ENCODE measurements around the gene TMEM154. TPM values are rescaled to one million over a fixed set of nuclear protein-coding genes. Genes with fewer than 3 reads are reported as not detected.

Gene TMEM154
- total and polyA plus RNA-seq, 10 of the 15 experiments (the other 5 are each of a cell fraction or from before 2014, with no cell fraction given), result 5.1 to 41.4 (median 18.2) TPM

DNA sequence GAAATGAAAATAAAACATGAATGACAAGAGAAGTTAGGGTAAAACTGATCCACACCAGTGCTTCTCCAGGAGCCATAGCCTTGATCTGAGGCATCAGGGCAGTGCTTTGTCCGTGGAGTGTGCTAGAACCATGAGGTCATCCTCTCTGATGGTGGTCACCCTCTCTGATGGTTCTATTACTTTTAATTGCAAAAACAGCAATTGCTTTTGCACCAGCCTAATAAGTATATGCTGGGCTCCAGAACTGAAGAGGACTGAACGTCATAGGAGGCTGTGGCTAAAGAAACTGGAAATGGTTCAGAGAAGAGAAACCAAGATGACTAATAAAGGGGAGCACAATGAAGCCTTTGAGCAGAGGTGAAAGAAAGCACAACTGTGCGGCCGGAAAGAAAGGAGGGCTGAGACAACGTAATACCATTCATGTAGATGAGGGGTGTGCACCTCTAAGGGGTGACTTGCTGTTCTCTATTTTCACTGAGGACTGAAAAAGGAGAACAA lies 17.0 kb upstream of the TMEM154 start:
- ChIA-PET RAD21 (ENCODE audit: unreplicated experiment) (interaction anchor here (3.8 kb wide), 1 partner anchor 20 kb away, joined by 45 read pairs; the partner anchor contains the start of gene TMEM154), POLR2A (no interaction called here), CTCF (interaction anchor here (1.3 to 3.9 kb wide), 3 partner anchors 10 to 54 kb away, joined by 3 to 35 read pairs (median 34); partner anchors contain the start of gene TMEM154), SMC1A (ENCODE audit: uncharacterized antibody, unreplicated experiment) (interaction anchor here (1.3 to 3.9 kb wide), 8 partner anchors 13 to 195 kb away, joined by 3 to 63 read pairs (median 26); partner anchors contain the start of gene TMEM154)
- H3K4me1 ChIP-seq (ENCODE audit: control insufficient read depth, insufficient read depth, low read length), result peaks cover 20% of the 10 kb centered on the region
- H2AFZ ChIP-seq (ENCODE audit: control insufficient read depth, low read depth, low read length), result no peak overlapping the region
- 4% methylated on average over 5 of the region's 5 CpGs for WGBS (ENCODE audit: insufficient coverage, insufficient replicate concordance, low lambda C conversion rate, missing lambda C conversion rate)
- no peaks in the 10 kb centered on the region for H3K27me3 ChIP-seq (replicated peaks in 1 of 2; ENCODE audit: control insufficient read depth in 2 of 2, insufficient read depth in 2 of 2, low read length in 1 of 2)
- ATAC-seq (peak; percentile 97), DNase-seq (ENCODE audit: low read depth, low spot score) (peak; percentile 98), FAIRE-seq (peak; percentile 93)
- no peaks in the 10 kb centered on the region for H3K36me3 ChIP-seq (ENCODE audit: control insufficient read depth in 2 of 2, insufficient read depth in 2 of 2, low read length in 1 of 2)
- BruUV-seq (replicated peaks), result no TSS peak
- H3K4me3 ChIP-seq, result peak overlapping the region; percentile 42; the same call in 1 of the 2 replicates
- H3K9ac ChIP-seq (ENCODE audit: control insufficient read depth, insufficient read depth, low read length), result no peak overlapping the region
- in situ Hi-C loops (cut with MboI) (no loop called here), intact Hi-C loops (cut with micrococcal nuclease; ENCODE audit: unreplicated experiment) (loop anchor here (1.0 to 2.0 kb wide), 4 partner anchors 34 to 144 kb away; no protein-coding TSS in a partner anchor)
- peak overlapping the region; percentile 49; the same call in 1 of the 2 replicates for H3K4me2 ChIP-seq (ENCODE audit: control insufficient read depth, insufficient read depth)
- H3K79me2 ChIP-seq (ENCODE audit: control insufficient read depth, insufficient read depth, low read length), result no peaks in the 10 kb centered on the region
- H3K9me3 ChIP-seq (replicated peaks; ENCODE audit: control insufficient read depth, insufficient read depth, low read length), result no peaks in the 10 kb centered on the region; the same call in 2 of the 3 replicates
- H4K20me1 ChIP-seq (ENCODE audit: control insufficient read depth, insufficient read depth), result no peaks in the 10 kb centered on the region
- H3K27ac ChIP-seq (ENCODE audit: control insufficient read depth, insufficient read depth), result peak overlapping the region; percentile 71
- TF ChIP-seq, protein P1, sequence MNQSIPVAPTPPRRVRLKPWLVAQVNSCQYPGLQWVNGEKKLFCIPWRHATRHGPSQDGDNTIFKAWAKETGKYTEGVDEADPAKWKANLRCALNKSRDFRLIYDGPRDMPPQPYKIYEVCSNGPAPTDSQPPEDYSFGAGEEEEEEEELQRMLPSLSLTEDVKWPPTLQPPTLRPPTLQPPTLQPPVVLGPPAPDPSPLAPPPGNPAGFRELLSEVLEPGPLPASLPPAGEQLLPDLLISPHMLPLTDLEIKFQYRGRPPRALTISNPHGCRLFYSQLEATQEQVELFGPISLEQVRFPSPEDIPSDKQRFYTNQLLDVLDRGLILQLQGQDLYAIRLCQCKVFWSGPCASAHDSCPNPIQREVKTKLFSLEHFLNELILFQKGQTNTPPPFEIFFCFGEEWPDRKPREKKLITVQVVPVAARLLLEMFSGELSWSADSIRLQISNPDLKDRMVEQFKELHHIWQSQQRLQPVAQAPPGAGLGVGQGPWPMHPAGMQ (IDR thresholded peaks at IDR 0.05; ENCODE audit: borderline replicate concordance), result no peak
- TF ChIP-seq RB1 (IDR thresholded peaks at IDR 0.05; ENCODE audit: borderline replicate concordance), result no peak
- TF ChIP-seq GABPA (IDR thresholded peaks at IDR 0.05; ENCODE audit: low read depth), result 0 out of 2 replicates have a peak, but pooled peaks have one; percentile 49
- no peak for TF ChIP-seq SUZ12 (IDR thresholded peaks at IDR 0.05; ENCODE audit: unreplicated experiment)
- no peak for TF ChIP-seq CBX3 (IDR thresholded peaks at IDR 0.05; ENCODE audit: borderline replicate concordance, low read depth)
- TF ChIP-seq TCF7 (IDR thresholded peaks at IDR 0.05; ENCODE audit: borderline replicate concordance), result peak; percentile 40; the same call in 1 of the 2 replicates
- no peak for TF ChIP-seq ZNF622 (IDR thresholded peaks at IDR 0.05)
- TF ChIP-seq NR2F1 (conservative IDR thresholded peaks at IDR 0.05), result peak; percentile 33; the same call in 1 of the 2 replicates
- 0 out of 2 replicates have a peak, but pooled peaks have one; percentile 8 for TF ChIP-seq TCF12 (IDR thresholded peaks at IDR 0.05; ENCODE audit: low read depth, low read length)
- TF ChIP-seq, protein P2, sequence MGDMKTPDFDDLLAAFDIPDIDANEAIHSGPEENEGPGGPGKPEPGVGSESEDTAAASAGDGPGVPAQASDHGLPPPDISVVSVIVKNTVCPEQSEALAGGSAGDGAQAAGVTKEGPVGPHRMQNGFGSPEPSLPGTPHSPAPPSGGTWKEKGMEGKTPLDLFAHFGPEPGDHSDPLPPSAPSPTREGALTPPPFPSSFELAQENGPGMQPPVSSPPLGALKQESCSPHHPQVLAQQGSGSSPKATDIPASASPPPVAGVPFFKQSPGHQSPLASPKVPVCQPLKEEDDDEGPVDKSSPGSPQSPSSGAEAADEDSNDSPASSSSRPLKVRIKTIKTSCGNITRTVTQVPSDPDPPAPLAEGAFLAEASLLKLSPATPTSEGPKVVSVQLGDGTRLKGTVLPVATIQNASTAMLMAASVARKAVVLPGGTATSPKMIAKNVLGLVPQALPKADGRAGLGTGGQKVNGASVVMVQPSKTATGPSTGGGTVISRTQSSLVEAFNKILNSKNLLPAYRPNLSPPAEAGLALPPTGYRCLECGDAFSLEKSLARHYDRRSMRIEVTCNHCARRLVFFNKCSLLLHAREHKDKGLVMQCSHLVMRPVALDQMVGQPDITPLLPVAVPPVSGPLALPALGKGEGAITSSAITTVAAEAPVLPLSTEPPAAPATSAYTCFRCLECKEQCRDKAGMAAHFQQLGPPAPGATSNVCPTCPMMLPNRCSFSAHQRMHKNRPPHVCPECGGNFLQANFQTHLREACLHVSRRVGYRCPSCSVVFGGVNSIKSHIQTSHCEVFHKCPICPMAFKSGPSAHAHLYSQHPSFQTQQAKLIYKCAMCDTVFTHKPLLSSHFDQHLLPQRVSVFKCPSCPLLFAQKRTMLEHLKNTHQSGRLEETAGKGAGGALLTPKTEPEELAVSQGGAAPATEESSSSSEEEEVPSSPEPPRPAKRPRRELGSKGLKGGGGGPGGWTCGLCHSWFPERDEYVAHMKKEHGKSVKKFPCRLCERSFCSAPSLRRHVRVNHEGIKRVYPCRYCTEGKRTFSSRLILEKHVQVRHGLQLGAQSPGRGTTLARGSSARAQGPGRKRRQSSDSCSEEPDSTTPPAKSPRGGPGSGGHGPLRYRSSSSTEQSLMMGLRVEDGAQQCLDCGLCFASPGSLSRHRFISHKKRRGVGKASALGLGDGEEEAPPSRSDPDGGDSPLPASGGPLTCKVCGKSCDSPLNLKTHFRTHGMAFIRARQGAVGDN (IDR thresholded peaks at IDR 0.05), result no peak
- TF ChIP-seq, protein P3, sequence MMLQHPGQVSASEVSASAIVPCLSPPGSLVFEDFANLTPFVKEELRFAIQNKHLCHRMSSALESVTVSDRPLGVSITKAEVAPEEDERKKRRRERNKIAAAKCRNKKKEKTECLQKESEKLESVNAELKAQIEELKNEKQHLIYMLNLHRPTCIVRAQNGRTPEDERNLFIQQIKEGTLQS (IDR thresholded peaks at IDR 0.05; ENCODE audit: borderline replicate concordance, extremely low read depth, low read depth, low read length), result no peak
- TF ChIP-seq POU2F2 (IDR thresholded peaks at IDR 0.05; ENCODE audit: borderline replicate concordance, low read depth, low read length), result peak; percentile 78; the same call in 1 of the 3 replicates
- TF ChIP-seq ZNF24 (IDR thresholded peaks at IDR 0.05), result no peak
- TF ChIP-seq CEBPB (IDR thresholded peaks at IDR 0.05; ENCODE audit: borderline replicate concordance in 1 of 2, low read depth in 2 of 2, low read length in 2 of 2), result no peak
- TF ChIP-seq SREBF2 (IDR thresholded peaks at IDR 0.05; ENCODE audit: low read length), result no peak
- peak; percentile 87 for TF ChIP-seq CREB1 (IDR thresholded peaks at IDR 0.05; ENCODE audit: low read depth)
- no peak; the same call in 1 of the 2 replicates for TF ChIP-seq SMC3 (IDR thresholded peaks at IDR 0.05; ENCODE audit: borderline replicate concordance, low read length)
- no peak for TF ChIP-seq EZH2 (IDR thresholded peaks at IDR 0.05; ENCODE audit: borderline replicate concordance, control insufficient read depth, low read depth, low read length)
